Kidney (tissue), 14 donors: Measurements from ENCODE around the gene GPC3. TPM values are rescaled to one million over a fixed set of nuclear protein-coding genes. Genes with fewer than 3 reads are reported as not detected.

Source experiments
- DNase-seq, 5 donors: peaks; one replicate each; pipeline ENCODE4 v3.0.0-alpha.2; 2013 to 2020
- FAIRE-seq: peaks from 2 replicates; lab custom pipeline; 2012; peaks lifted over from hg19 to GRCh38; lab: Jason Lieb, UNC
- H3K27ac ChIP-seq, 2 donors: one replicate each; pipeline ENCODE4 v1.7.0; 2013; ENCODE audit warnings: low read depth in 2 of 2, low read length in 2 of 2, inconsistent platforms in 1 of 2
- H3K27me3 ChIP-seq: one replicate; pipeline ENCODE4 v1.7.1; 2013; ENCODE audit warnings: low read length, inconsistent platforms; ENCODE audit not compliant: control insufficient read depth, insufficient read depth
- H3K36me3 ChIP-seq, 3 donors: one replicate each; pipeline versions ENCODE4 v1.7.0 to v1.7.1; 2013; ENCODE audit warnings: low read length in 3 of 3, control low read depth in 1 of 3, inconsistent platforms in 1 of 3; ENCODE audit not compliant: insufficient read depth in 3 of 3, control insufficient read depth in 2 of 3
- H3K4me1 ChIP-seq, 3 donors: one replicate each; pipeline versions ENCODE4 v1.7.0 to v1.7.1; 2013; ENCODE audit warnings: low read length in 3 of 3, inconsistent platforms in 1 of 3, low read depth in 1 of 3; ENCODE audit not compliant: control insufficient read depth in 2 of 3, insufficient read depth in 2 of 3
- H3K4me3 ChIP-seq, 3 donors: one replicate each; pipeline versions ENCODE4 v1.7.0 to v1.8.1; 2013; ENCODE audit warnings: low read length in 3 of 3, control low read depth in 1 of 3, inconsistent platforms in 1 of 3
- H3K9ac ChIP-seq, 3 donors: one replicate each; pipeline versions ENCODE4 v1.7.0 to v1.7.1; 2013; ENCODE audit warnings: low read length in 3 of 3, control low read depth in 1 of 3, inconsistent platforms in 1 of 3
- H3K9me3 ChIP-seq, 3 donors: one replicate each; pipeline versions ENCODE4 v1.7.0 to v1.7.1; 2013; ENCODE audit warnings: low read length in 3 of 3, control low read depth in 1 of 3, inconsistent platforms in 1 of 3; ENCODE audit not compliant: control insufficient read depth in 2 of 3, insufficient read depth in 1 of 3
- CTCF ChIP-seq: IDR thresholded peaks from 3 replicates; pipeline ENCODE4 v1.5.1; 2012; ENCODE audit warnings: mild to moderate bottlenecking, moderate library complexity, borderline replicate concordance; ENCODE audit not compliant: insufficient read depth; ENCODE audit errors: extremely low read depth
- intact Hi-C: fragments of 100-400 bp; cut with DNase I; formaldehyde crosslinking; loops from one replicate; pipeline ENCODE4 v1.11.1; 2022
- polyA plus RNA-seq: library from polyadenylated mRNA; stranded (reverse); fragments of 350-450 nt; fragmentation: Illumina TruSeq; extraction: RNeasy Lipid Tissue Mini Kit (QIAGEN cat#74804); gene quantifications from one replicate; pipeline ENCODE4 v1.2.3, GENCODE V29; 2014; ENCODE audit warnings: low read depth, low replicate concordance; ENCODE audit not compliant: insufficient read depth
- total RNA-seq: library from RNA; stranded (reverse); fragmentation: NEBNext Ultra II Directional; extraction: Animal tissue kit (Norgen Biotek cat#: 25700); gene quantifications from one replicate; pipeline ENCODE4 v1.2.1, GENCODE V29; 2021
- donor health status: control.
- donor health status: control.
- donor health status: control.
- donor health status: control.
- donor health status: control.
- donor health status: DM: yes; HTN: yes; CAD: no.
- donor health status: Normal renal cell carcinoma (clear cell type).

GPC3 gene
- total and polyA plus RNA-seq, 2 donors from 2014 or later: 43.0 to 52.5 TPM

- FAIRE-seq: no peak
- no peak overlapping the region for H3K4me3 ChIP-seq
- H3K4me1 ChIP-seq: no peaks in the 10 kb centered on the region
- H3K9ac ChIP-seq: no peak overlapping the region
- H3K9me3 ChIP-seq: no peaks in the 10 kb centered on the region
- no peaks in the 10 kb centered on the region for H3K27me3 ChIP-seq
- TF ChIP-seq CTCF: no peak
- H3K27ac ChIP-seq: no peak overlapping the region
- no peaks in the 10 kb centered on the region for H3K36me3 ChIP-seq
- intact Hi-C loops: no loop called here
- no peak for DNase-seq
These were observed 391.2 kb downstream of the GPC3 start for GRCh38 chrX:133594156-133594555.

- no peak for DNase-seq
- H3K4me3 ChIP-seq: no peak overlapping the region
- no peaks in the 10 kb centered on the region for H3K9me3 ChIP-seq
- H3K27ac ChIP-seq: no peak overlapping the region
- FAIRE-seq: no peak
- H3K36me3 ChIP-seq: no peaks in the 10 kb centered on the region
- H3K4me1 ChIP-seq: no peaks in the 10 kb centered on the region
- no peak for TF ChIP-seq CTCF
- no peaks in the 10 kb centered on the region for H3K27me3 ChIP-seq
- H3K9ac ChIP-seq: no peak overlapping the region
- intact Hi-C loops: no loop called here
These were observed 391.9 kb downstream of the GPC3 start for GRCh38 chrX:133593531-133593930.

GRCh38 chrX:133590703-133591505 lies 394.5 kb downstream of the GPC3 start:
- no peak for DNase-seq
- Histone ChIP-seq H3K9ac (no peak overlapping the region), H3K4me1 (no peaks in the 10 kb centered on the region), H3K4me3 (no peak overlapping the region), H3K27me3 (no peaks in the 10 kb centered on the region), H3K9me3 (no peaks in the 10 kb centered on the region), H3K36me3 (no peaks in the 10 kb centered on the region), H3K27ac (no peak overlapping the region)
- no peak for TF ChIP-seq CTCF
- intact Hi-C loops: no loop called here
- FAIRE-seq: no peak

GRCh38 chrX:133588827-133589226 lies 396.6 kb downstream of the GPC3 start:
- Histone ChIP-seq H3K9ac (no peak overlapping the region), H3K27me3 (no peaks in the 10 kb centered on the region), H3K4me1 (no peaks in the 10 kb centered on the region), H3K36me3 (no peaks in the 10 kb centered on the region), H3K27ac (no peak overlapping the region), H3K4me3 (no peak overlapping the region), H3K9me3 (no peaks in the 10 kb centered on the region)
- DNase-seq: no peak
- intact Hi-C loops: no loop called here
- no peak for FAIRE-seq
- no peak for TF ChIP-seq CTCF
